NCI-H2107 treated with DMSO at 0.1 percent for 48 hours (cell line): ENCODE measurements around the gene EFNA2.

Experiments
- DNase-seq: peaks from one replicate; lab custom pipeline; 2025; ENCODE audit not compliant: unreplicated experiment; lab: John Stamatoyannopoulos, UW

Gene EFNA2

GRCh38 chr19:1271528-1272422, 13.9 kb upstream of the EFNA2 start:
- no peak for DNase-seq

- no peak for DNase-seq
Observed at GRCh38 chr19:1272423-1273262, 13.0 kb upstream of the EFNA2 start.

DNA sequence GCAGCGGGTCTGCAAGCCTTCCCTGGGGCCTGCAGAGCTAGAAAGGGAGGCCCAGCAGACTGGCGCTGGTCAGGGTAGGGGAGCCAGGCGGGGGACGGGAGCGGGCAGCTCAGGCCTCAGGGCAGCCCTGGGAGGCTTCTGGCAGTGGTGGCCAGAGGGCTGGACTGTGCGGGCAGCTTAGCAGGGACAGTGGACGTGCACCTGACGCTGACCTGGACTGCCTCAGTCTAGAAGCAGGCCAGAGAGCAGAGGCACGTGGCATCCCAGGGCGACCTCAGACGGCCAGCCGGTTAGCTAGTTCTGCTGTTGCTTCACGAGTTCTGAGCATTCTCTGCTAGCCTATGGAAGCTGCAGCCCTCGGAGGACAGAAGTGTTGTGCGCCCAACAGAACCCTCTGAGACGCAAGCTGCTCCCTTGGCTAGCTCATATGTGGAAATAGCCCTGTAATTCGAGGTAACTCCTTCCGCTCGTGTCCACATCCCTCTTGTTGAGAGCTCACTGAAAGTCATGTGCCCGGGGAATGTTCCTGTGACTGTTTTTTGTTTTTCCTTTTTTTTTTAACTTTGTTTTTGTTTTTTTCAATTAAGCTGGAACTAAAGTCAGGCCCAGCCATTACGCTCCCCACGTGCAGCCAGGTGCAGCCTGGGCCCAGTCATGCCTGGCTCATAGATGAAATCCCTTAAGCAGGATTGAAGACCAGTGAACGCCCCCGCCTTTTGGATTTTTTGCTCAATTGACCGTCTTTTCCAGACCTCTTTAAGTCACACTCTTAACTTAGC, 12.2 kb upstream of the EFNA2 start:
- no peak for DNase-seq

GRCh38 chr19:1274081-1274851, 11.4 kb upstream of the EFNA2 start:
- no peak for DNase-seq

DNA sequence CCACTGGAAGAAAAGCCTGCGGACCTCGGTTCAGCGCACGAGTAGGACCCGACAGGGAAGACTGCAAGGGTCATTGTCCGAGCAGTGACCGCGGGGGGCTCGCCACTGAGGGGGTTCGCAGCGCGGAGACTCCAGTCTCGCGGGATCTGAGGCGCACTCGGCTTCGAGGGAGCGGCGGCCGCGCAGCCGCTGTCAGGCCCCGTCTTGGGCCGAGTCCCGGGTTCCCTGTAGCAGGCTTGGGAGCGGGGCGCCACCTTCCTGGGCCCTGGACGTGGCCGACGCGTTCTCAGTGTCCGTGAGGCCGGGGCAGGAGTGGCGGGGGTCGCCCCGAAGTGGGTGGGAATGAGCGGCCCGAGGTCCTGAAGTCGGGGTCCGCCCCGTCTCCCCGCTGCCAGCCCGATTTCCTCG, 10.8 kb upstream of the EFNA2 start:
- DNase-seq, result no peak

DNA sequence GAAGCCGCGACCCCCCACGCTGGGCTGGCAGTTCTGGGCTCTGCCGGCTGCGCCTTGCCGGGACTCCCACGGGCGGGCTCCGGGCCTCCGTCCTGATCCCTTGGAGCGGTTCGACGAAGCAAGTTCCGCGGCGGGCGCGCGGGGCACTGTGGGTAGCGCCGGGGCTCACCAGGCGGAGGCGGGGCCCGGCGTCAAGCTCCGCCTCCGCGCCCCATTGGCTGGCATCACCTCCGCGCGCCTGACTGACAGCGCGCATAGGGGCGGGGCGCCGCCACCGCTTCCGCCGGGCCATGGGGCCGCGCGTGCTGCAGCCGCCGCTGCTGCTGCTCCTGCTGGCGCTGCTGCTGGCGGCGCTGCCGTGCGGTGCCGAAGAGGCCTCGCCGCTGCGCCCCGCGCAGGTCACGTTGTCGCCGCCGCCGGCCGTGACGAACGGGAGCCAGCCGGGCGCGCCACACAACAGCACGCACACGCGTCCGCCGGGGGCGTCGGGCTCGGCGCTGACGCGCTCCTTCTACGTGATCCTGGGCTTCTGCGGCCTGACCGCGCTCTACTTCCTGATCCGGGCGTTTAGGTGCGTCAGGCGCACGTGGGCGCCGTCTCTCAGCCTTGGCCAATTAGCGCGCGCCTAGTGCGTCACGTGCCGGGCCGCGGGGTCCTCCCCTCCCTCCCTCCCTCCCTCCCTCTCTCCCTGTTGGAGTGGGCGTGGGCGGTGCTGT, 10.3 kb upstream of the EFNA2 start, which contains the start of gene FAM174C:
Gene FAM174C, plus strand, starts transcription at position 271 of the 716 bp plus-strand sequence. Its CDS starts 20 bp downstream, at position 291.
- DNase-seq, result peak; percentile 74

DNA sequence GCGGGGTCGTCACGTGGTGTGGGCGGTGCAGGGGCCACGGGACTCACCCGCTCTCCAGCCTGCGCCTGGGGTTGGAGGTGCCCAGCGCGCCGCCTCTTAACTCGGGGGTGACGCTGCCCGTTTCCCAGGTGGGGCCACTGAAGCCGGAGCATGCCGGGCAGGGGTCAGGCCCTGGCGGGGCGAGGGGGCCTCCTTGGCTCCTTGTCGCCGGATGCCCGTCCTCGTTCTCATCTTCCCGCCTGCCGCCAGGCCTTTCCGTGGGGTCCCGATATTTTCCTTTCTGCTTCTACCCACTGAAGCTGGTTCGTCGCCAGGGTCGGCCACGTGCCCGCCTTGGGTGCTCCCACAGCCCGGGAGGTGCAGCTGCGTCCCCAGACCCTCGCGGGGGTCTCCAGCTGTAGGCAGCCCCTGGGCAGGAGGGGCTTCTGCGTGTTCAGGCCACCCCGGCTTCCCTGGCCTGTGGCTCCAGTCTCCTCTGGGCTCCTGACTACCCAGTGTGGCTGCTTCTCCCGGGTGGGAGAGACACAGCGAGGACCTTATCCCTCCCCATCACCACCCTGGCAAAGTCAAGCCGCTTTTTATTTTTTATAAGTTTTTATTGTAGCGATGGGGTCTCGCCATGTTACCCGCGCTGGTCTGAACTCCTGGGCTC, 9.6 kb upstream of the EFNA2 start:
- no peak for DNase-seq

DNA sequence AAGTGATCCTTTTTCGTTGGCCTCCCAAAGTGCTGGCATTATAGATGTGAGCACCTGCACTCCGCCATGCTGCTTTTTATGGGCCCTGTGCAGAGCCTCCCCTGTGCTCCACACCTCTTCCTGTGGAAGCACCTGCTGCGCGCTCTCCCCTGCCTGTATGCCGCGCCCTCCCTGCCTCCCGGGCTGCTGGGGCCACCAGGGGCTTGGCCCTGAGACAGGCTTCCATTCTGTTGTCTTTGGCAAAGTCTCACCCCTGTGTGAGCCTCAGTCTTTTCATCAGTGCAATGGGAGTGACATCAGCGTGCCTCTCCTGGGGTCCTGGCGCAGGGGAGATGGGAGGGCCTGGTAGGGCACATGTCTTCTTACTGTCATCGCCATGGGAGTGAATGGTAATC, 9.0 kb upstream of the EFNA2 start:
- no peak for DNase-seq

GRCh38 chr19:1277061-1277460, 8.6 kb upstream of the EFNA2 start:
- DNase-seq, result no peak

DNA sequence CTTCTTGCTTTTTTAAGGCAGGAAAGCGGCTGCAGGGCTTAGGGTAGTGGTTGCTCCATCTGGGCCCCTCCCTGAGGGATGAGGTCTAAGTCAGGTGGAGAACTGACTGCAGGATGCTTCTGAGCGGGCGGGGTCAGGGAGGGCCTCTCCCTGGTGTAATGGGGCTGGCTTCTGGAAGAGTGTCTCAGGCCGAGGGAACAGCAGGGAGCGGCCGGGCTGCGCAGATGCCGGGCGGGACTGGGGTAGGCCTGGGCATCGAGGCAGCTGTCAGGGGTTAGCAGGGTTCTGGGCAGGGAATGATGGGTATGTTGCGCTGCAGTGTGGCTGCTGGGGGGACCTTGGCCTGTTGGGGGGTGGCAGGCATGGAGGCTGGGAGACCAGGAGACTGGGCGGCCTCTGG, 7.6 kb upstream of the EFNA2 start:
- DNase-seq, result no peak

DNA sequence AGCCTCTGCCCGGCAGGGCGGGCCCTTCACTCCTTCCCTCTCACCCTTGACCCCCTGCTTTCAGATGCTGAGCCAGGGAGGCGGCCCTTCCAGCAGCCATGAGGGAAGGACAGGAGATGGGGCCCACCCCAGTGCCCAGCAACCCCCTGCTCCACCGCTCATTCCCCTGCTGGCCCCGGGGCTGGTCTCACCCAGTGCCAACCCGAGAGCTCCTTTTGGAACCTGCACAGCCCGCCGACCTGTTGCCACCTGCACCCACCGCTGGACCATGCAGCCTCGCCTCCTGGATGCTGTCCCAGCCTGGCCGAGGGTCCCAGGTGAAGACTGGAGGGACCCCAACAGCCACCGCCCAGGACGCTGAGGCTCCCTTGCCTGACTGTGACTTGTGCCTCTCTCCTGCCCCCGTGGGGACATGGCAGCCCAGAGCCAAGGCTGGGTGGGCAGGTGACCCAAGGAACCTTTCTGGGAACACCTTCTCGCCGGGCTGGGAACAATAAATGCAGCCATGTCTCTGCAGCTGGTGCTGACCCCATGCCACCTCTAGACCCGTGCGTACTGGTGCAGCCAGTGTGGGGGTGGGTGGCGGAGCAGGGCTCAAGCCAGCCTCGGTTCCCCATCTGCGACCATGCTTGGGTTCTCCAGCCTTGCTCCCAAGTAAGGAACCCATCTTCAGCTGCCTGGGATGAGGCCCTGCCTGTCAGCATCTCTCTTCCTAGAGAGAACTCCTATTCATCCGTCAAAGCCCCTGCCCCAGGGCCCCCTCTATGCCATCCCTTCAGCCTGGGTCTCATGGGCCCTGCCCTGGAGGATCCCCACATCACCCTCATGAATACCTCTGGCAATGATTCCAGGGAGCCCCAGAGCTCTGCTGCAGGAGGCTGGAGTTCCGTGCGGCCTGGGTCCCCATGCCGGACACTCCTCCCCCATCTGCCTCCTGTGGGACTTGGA, 6.7 kb upstream of the EFNA2 start:
- no peak for DNase-seq

GRCh38 chr19:1279782-1280341, 5.8 kb upstream of the EFNA2 start:
- peak; percentile 51 for DNase-seq

DNA sequence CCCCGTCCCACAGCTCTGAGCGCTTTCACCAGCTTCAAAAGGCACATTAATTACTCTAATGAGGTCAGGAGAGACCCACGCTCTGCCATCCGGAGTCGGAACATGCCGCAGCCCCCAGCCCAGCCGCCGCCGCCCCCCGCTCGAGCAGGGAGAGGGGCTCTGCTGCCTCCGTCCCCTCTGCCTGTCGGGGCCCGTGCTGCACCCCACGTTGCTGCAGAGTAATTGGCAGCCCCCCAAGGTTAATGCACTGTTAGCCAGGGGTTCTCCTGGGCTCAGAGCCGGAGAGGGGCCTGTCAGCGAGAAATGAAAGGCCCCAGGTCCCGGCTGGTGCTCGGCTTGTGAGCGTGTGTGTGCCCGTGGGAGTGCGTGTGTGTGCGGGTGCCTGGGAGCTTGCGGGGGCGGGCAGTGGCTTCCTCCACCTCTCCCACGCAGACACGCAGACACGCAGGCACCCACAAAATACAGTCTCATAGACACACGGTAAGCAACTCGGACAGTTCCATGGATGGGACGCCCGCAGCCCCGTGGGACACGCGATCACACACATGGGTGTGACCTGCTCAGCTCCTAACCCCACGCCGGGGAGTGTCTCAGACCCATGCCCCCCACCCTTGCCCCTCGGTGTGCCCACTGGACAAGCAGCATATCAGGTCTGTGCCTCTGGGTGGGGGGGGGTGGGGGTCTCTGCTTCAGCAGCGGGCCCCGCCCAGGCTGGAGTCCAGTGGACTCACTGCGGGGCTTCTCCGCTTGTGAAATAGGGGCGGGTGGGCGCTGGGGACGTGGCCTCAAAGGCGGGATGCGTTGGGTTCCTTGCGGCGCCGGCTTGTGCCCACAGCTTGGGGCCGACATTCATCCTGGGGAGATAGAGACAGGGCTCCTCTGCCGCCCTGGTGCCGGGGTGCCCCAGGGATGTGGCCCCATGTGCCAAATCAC, 4.8 kb upstream of the EFNA2 start:
- no peak for DNase-seq

DNA sequence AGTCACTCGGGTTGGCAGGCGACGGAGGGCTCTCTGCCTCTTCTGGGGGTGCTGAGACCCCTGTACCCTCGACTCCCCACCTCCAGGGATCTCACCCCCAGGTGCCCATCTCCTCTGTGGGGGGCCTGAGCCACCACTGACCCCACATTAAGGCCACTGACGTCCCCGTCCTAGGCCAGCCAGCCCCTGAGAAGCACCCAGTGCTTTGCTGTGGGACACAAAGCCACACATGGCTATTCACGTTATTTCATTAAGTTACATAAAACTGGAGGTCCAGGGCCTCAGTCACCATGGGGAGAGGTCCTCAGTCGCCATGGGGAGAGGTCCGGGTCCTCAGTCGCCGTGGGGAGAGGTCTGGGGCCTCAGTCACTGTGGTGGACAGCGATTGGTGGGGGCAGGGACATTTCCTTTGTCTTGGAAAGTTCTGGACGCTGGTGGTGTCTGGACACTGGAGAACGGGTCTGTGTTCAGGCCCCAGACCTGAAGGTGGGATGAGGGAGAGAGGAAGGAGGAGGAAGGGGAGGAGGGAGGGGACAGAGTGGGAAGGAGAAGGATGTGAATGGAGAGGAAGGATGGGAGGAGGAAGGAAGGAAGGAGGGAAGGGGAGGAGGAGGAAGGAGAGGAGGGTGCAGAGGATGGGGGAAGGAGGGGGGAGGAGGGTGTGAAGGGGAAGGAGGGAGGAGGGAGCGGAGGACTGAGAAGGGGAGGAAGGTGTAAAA, 3.9 kb upstream of the EFNA2 start:
- no peak for DNase-seq

- DNase-seq, result no peak
Observed at GRCh38 chr19:1282588-1283206, 3.0 kb upstream of the EFNA2 start.
